HepG2 (cell line): ENCODE results near the gene SPNS3. TPM values are rescaled to one million over a fixed set of nuclear protein-coding genes. Genes with fewer than 3 reads are reported as not detected.

Experiments used
- CBX1 ChIP-seq: IDR thresholded peaks from one replicate; pipeline ENCODE4 v1.6.1; 2016; ENCODE audit warnings: antibody characterized with exemption, low read depth
- CEBPB ChIP-seq: IDR thresholded peaks from 2 replicates; pipeline ENCODE4 v1.6.1; 2011; ENCODE audit warnings: low read depth, low read length, improper control_type of control experiment, borderline replicate concordance
- GMEB1 ChIP-seq: sonication (generic); formaldehyde crosslinking; IDR thresholded peaks from 2 replicates; pipeline ENCODE4 v1.5.1; 2020; ENCODE audit warnings: missing genetic modification reagents, mild to moderate bottlenecking, borderline replicate concordance
- IRX3 ChIP-seq: sonication (generic); formaldehyde crosslinking; IDR thresholded peaks from 2 replicates; pipeline ENCODE4 v1.8.1; 2023; ENCODE audit warnings: mild to moderate bottlenecking, low read depth, missing genetic modification reagents, borderline replicate concordance
- NFIC ChIP-seq: IDR thresholded peaks from 2 replicates; pipeline ENCODE4 v1.6.1; 2012; ENCODE audit warnings: mild to moderate bottlenecking, low read length, inconsistent platforms
- POLR2A ChIP-seq, 2 experiments: IDR thresholded peaks; 2 replicates each; pipeline ENCODE4 v1.6.1; 2011; ENCODE audit warnings: low read depth in 2 of 2, low read length in 2 of 2, mild to moderate bottlenecking in 1 of 2, moderate library complexity in 1 of 2; ENCODE audit not compliant: insufficient read depth in 1 of 2
- RARA ChIP-seq: IDR thresholded peaks from 2 replicates; pipeline ENCODE4 v1.6.1; 2016; ENCODE audit warnings: missing genetic modification reagents, missing compliant biosample characterization
- RFXAP ChIP-seq: sonication (generic); formaldehyde crosslinking; IDR thresholded peaks from 2 replicates; pipeline ENCODE4 v1.4.0; 2020; ENCODE audit warnings: missing genetic modification reagents, borderline replicate concordance
- RXRB ChIP-seq: IDR thresholded peaks from 2 replicates; pipeline ENCODE4 v1.6.1; 2016; ENCODE audit warnings: borderline replicate concordance, missing genetic modification reagents, missing compliant biosample characterization
- SMAD9 ChIP-seq: sonication (generic); formaldehyde crosslinking; IDR thresholded peaks from 2 replicates; pipeline ENCODE4 v1.5.1; 2020; ENCODE audit warnings: mild to moderate bottlenecking, missing genetic modification reagents
- ZNF142 ChIP-seq: sonication (generic); formaldehyde crosslinking; IDR thresholded peaks from 2 replicates; pipeline ENCODE4 v1.4.0; 2020; ENCODE audit warnings: missing genetic modification reagents
- ZNF562 ChIP-seq: sonication (generic); formaldehyde crosslinking; IDR thresholded peaks from 2 replicates; pipeline ENCODE4 v1.8.0; 2022; ENCODE audit warnings: missing genetic modification reagents, borderline replicate concordance
- polyA plus RNA-seq, 8 experiments: library from polyadenylated mRNA; depleted of rRNA in 3 of 8; stranded (reverse) in 7 of 8; unstranded in 1 of 8; fragments of >200 nt; fragmentation: Illumina TruSeq in 4 of 8; extraction: Trizol in 4 of 8; gene quantifications; 2 replicates each; pipeline versions ENCODE4 v1.2.1 to v1.2.3, GENCODE V29; 2011 to 2016; ENCODE audit warnings: low read depth in 4 of 8, missing spikeins in 1 of 8, mixed read lengths in 1 of 8; ENCODE audit not compliant: insufficient read depth in 1 of 8
- total RNA-seq, 5 experiments: library from RNA; depleted of rRNA; stranded (reverse); fragments of >200 nt; fragmentation: Illumina TruSeq; extraction: Trizol; gene quantifications; 2 replicates each; pipeline ENCODE4 v1.2.3, GENCODE V29; 2016; ENCODE audit warnings: low read depth in 1 of 5
- TF ChIP-seq, protein P1 (sequence below): IDR thresholded peaks from 2 replicates; pipeline ENCODE4 v1.6.1; 2016; ENCODE audit warnings: mild to moderate bottlenecking
- TF ChIP-seq, protein P2 (sequence below): sonication (generic); formaldehyde crosslinking; IDR thresholded peaks from 2 replicates; pipeline ENCODE4 v1.5.0; 2020; ENCODE audit warnings: missing genetic modification reagents

SPNS3 gene
- total and polyA plus RNA-seq, 2 of the 13 experiments (the other 11 are each of a cell fraction or from before 2014, with no cell fraction given) = not detected

DNA sequence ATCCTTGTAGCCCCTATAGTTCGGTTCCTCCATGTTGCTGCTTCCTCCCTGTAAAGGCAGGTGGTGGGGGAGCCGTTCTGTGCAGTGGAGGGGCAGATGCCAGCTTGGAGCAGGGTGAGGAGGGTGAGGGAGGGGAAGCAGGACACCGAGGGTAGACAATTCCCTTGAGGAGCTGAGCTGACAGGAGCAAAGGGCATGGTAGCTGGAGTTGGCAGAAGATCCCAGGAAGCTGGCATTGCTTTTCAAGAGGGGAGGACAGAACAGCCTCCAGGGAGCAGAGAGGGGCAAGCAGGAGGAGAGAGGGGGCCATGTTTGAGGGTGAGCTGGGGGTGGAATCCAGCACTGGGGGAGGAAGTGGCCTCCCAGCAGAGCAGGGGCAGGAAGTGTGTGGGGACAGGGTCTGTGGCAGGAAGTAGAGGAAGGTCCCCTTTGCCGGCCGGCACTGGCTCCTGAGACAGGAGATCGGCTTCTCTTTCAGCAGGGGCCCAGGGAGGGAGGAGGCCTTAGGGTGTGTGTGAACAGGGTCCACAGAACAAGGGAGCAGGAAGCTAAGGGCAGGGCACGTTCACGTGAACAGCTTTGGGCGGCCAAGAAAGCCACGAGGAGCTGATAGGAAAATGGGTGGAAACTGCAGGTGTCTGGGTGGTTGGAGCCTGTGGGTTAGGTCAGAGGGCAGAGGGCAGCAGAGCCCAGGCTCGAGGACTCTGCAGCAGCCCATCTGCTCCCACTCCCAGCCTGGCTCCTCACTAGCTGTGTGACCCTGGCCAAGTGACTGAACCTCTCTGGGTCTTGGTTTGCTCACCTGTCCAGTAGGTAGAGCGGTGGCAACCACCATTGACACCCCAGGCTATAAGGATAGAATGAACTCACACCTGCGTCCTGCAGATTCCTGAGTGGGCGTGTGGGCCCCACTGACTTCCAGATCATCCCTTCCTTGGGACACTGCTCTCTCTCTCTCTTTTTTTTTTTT lies 47.5 kb downstream of the SPNS3 start (continued):
- TF ChIP-seq ZNF142 (CRISPR knock-in tag) = no peak
- no peak for TF ChIP-seq RFXAP (CRISPR knock-in tag)
- TF ChIP-seq ZNF562 (CRISPR knock-in tag) = no peak
- no peak for TF ChIP-seq CEBPB
- TF ChIP-seq IRX3 (CRISPR knock-in tag) = no peak
- TF ChIP-seq NFIC = no peak
- TF ChIP-seq, protein P1, sequence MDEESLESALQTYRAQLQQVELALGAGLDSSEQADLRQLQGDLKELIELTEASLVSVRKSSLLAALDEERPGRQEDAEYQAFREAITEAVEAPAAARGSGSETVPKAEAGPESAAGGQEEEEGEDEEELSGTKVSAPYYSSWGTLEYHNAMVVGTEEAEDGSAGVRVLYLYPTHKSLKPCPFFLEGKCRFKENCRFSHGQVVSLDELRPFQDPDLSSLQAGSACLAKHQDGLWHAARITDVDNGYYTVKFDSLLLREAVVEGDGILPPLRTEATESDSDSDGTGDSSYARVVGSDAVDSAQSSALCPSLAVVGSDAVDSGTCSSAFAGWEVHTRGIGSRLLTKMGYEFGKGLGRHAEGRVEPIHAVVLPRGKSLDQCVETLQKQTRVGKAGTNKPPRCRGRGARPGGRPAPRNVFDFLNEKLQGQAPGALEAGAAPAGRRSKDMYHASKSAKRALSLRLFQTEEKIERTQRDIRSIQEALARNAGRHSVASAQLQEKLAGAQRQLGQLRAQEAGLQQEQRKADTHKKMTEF = peak; percentile 28; the same call in 1 of the 2 replicates
- 0 out of 2 replicates have a peak, but pooled peaks have one; percentile 62 for TF ChIP-seq SMAD9
- TF ChIP-seq POLR2A (IDR thresholded peaks at IDR 0.05; ENCODE audit: insufficient read depth in 1 of 2, low read depth in 2 of 2, low read length in 2 of 2) = no peak
- TF ChIP-seq RXRB (CRISPR knock-in tag) = peak; percentile 44; the same call in 1 of the 2 replicates
- 0 out of 2 replicates have a peak, but pooled peaks have one; percentile 41 for TF ChIP-seq RARA (CRISPR knock-in tag)
- no peak for TF ChIP-seq GMEB1 (CRISPR knock-in tag)
- no peak for TF ChIP-seq CBX1
- TF ChIP-seq, protein P2, sequence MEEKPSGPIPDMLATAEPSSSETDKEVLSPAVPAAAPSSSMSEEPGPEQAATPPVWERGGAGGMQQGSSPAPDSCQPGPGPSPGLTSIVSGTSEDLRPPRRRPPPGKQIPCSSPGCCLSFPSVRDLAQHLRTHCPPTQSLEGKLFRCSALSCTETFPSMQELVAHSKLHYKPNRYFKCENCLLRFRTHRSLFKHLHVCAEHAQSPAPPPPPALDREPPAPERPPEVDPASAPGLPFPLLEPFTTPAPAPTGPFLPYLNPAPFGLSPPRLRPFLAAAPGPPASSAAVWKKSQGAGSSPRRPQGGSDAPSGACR (CRISPR knock-in tag) = peak; percentile 83
